HEK293 (cell line): ENCODE results near the gene ENAH.

Experiments
- CTCF ChIA-PET: fragments of 350-600 bp; formaldehyde crosslinking; extraction: SDS; loops from one replicate; lab custom pipeline; 2021; ENCODE audit warnings: antibody characterized with exemption; lab: Yijun Ruan, JAX
- POLR2A ChIA-PET: fragments of 300-600 bp; formaldehyde crosslinking; extraction: SDS; loops from one replicate; lab custom pipeline; 2020; ENCODE audit warnings: antibody characterized with exemption, inconsistent platforms; lab: Yijun Ruan, JAX
- H3K27ac ChIP-seq: fragments of 200-500 bp; sonication (Bioruptor generic); 2 replicates; pipeline ENCODE4 v1.5.1; 2014; ENCODE audit warnings: low read depth, low read length, control low read depth, inconsistent platforms; ENCODE audit errors: extremely low read depth
- H3K36me3 ChIP-seq, 2 experiments: fragments of 200-500 bp in 1 of 2; sonication (Bioruptor generic) in 1 of 2; 1 replicate in 1 of 2; 2 replicates in 1 of 2; pipeline ENCODE4 v1.5.1; 2014 to 2017; ENCODE audit warnings: inconsistent platforms in 2 of 2, low read length in 2 of 2; ENCODE audit not compliant: control insufficient read depth in 2 of 2, insufficient read depth in 1 of 2
- H3K4me1 ChIP-seq: fragments of 200-500 bp; sonication (Bioruptor generic); 2 replicates; pipeline ENCODE4 v1.5.1; 2014; ENCODE audit warnings: mild to moderate bottlenecking, low read length, inconsistent platforms; ENCODE audit not compliant: control insufficient read depth, insufficient read depth
- H3K4me3 ChIP-seq: 2 replicates; pipeline ENCODE4 v1.5.1; 2011; ENCODE audit warnings: low read depth, mild to moderate bottlenecking, control low read depth, low read length, moderate library complexity
- H3K9me3 ChIP-seq: fragments of 200-500 bp; sonication (Bioruptor generic); 2 replicates; pipeline ENCODE4 v1.5.1; 2014; ENCODE audit warnings: low read depth, low read length, inconsistent platforms; ENCODE audit not compliant: control insufficient read depth, insufficient read depth
- BCL11A ChIP-seq: fragments of 450-650 bp; formaldehyde crosslinking; IDR thresholded peaks from 2 replicates; pipeline ENCODE4 v1.5.1; 2016; ENCODE audit warnings: low read depth, missing biosample characterization, missing genetic modification characterization
- YY2 ChIP-seq: fragments of 450-650 bp; formaldehyde crosslinking; IDR thresholded peaks from 2 replicates; pipeline ENCODE4 v1.5.1; 2016; ENCODE audit warnings: missing biosample characterization, missing genetic modification characterization
- ZNF521 ChIP-seq: fragments of 450-650 bp; formaldehyde crosslinking; IDR thresholded peaks from 2 replicates; pipeline ENCODE4 v1.5.1; 2017; ENCODE audit warnings: missing biosample characterization, mild to moderate bottlenecking, missing genetic modification characterization
- ZNF561 ChIP-seq: fragments of 450-650 bp; IDR thresholded peaks from 2 replicates; pipeline ENCODE4 v1.5.1; 2018; ENCODE audit warnings: missing biosample characterization, missing genetic modification characterization, borderline replicate concordance
- ZNF600 ChIP-seq: fragments of 450-650 bp; formaldehyde crosslinking; IDR thresholded peaks from 2 replicates; pipeline ENCODE4 v1.5.1; 2016; ENCODE audit warnings: missing biosample characterization, missing genetic modification characterization
- ZNF660 ChIP-seq: fragments of 450-650 bp; IDR thresholded peaks from 2 replicates; pipeline ENCODE4 v1.5.1; 2018; ENCODE audit warnings: missing biosample characterization, mild to moderate bottlenecking, missing genetic modification characterization
- TF ChIP-seq, protein P1 (sequence below): fragments of 450-650 bp; formaldehyde crosslinking; IDR thresholded peaks from 2 replicates; pipeline ENCODE4 v1.5.1; 2017; ENCODE audit warnings: missing biosample characterization, missing genetic modification characterization
- TF ChIP-seq, protein P2 (sequence below): fragments of 450-650 bp; IDR thresholded peaks from 2 replicates; pipeline ENCODE4 v1.5.1; 2018; ENCODE audit warnings: missing biosample characterization, mild to moderate bottlenecking, missing genetic modification characterization
- TF ChIP-seq, protein P3 (sequence below): fragments of 450-650 bp; formaldehyde crosslinking; IDR thresholded peaks from 2 replicates; pipeline ENCODE4 v1.5.1; 2017; ENCODE audit warnings: missing biosample characterization, mild to moderate bottlenecking, missing genetic modification characterization, moderate library complexity
- TF ChIP-seq, protein P4 (sequence below): fragments of 450-650 bp; formaldehyde crosslinking; optimal IDR thresholded peaks from 2 replicates; pipeline ENCODE3; 2016; ENCODE audit warnings: missing biosample characterization, mild to moderate bottlenecking, missing genetic modification characterization
- TF ChIP-seq, protein P5 (sequence below): fragments of 450-650 bp; formaldehyde crosslinking; IDR thresholded peaks from 2 replicates; pipeline ENCODE4 v1.5.1; 2016; ENCODE audit warnings: missing biosample characterization, missing genetic modification characterization, borderline replicate concordance

The ENAH gene

DNA sequence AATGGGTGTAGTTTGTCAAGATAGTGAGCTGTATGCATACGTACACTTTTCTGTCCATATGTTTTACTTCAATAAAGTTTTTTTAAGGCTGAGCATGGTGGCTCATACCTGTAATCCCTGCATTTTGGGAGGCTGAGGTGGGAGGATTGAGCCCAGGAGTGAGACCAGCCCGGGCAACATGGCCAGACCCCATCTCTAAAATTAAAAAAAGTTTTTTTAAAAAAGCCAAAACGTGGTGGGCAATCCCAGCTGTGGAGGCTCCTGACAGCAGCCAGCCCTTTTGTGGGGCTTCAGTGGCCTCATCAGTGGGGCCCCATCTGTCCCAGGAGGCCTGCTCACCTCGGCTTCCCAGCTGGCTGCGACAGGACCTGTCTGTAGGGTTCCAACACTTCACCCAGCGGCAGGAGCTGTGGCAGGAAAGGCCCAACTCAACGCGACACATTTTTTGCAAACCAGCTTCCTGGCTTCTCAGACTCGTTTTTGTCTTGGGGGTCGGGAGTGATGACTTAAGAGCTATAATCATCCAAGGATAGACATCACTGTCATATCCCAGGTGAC lies 168.2 kb downstream of the ENAH start:
- ChIA-PET CTCF (interaction anchor here (0.6 to 23.4 kb wide), 10 partner anchors 9 to 502 kb away, joined by 4 to 567 read pairs (median 6); partner anchors contain the start of gene SRP9), POLR2A (interaction anchor here (0.9 to 1.4 kb wide), 3 partner anchors 170 to 395 kb away, joined by 3 to 4 read pairs (median 3); no protein-coding TSS in a partner anchor)
- no peaks in the 10 kb centered on the region for H3K36me3 ChIP-seq
- no peaks in the 10 kb centered on the region for H3K4me1 ChIP-seq
- no peak overlapping the region for H3K4me3 ChIP-seq
- no peaks in the 10 kb centered on the region for H3K9me3 ChIP-seq
- TF ChIP-seq YY2 (tag by site-specific recombination) (no peak), ZNF521 (no peak), ZNF561 (tag by site-specific recombination) (no peak), ZNF660 (tag by site-specific recombination) (no peak), BCL11A (tag by site-specific recombination) (no peak)
- TF ChIP-seq, protein P1, sequence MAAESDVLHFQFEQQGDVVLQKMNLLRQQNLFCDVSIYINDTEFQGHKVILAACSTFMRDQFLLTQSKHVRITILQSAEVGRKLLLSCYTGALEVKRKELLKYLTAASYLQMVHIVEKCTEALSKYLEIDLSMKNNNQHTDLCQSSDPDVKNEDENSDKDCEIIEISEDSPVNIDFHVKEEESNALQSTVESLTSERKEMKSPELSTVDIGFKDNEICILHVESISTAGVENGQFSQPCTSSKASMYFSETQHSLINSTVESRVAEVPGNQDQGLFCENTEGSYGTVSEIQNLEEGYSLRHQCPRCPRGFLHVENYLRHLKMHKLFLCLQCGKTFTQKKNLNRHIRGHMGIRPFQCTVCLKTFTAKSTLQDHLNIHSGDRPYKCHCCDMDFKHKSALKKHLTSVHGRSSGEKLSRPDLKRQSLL (tag by site-specific recombination), result no peak
- TF ChIP-seq, protein P2, sequence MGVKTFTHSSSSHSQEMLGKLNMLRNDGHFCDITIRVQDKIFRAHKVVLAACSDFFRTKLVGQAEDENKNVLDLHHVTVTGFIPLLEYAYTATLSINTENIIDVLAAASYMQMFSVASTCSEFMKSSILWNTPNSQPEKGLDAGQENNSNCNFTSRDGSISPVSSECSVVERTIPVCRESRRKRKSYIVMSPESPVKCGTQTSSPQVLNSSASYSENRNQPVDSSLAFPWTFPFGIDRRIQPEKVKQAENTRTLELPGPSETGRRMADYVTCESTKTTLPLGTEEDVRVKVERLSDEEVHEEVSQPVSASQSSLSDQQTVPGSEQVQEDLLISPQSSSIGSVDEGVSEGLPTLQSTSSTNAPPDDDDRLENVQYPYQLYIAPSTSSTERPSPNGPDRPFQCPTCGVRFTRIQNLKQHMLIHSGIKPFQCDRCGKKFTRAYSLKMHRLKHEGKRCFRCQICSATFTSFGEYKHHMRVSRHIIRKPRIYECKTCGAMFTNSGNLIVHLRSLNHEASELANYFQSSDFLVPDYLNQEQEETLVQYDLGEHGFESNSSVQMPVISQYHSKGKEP (tag by site-specific recombination), result no peak
- TF ChIP-seq, protein P3, sequence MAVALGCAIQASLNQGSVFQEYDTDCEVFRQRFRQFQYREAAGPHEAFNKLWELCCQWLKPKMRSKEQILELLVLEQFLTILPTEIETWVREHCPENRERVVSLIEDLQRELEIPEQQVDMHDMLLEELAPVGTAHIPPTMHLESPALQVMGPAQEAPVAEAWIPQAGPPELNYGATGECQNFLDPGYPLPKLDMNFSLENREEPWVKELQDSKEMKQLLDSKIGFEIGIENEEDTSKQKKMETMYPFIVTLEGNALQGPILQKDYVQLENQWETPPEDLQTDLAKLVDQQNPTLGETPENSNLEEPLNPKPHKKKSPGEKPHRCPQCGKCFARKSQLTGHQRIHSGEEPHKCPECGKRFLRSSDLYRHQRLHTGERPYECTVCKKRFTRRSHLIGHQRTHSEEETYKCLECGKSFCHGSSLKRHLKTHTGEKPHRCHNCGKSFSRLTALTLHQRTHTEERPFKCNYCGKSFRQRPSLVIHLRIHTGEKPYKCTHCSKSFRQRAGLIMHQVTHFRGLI, result no peak
- no peak overlapping the region for H3K27ac ChIP-seq

DNA sequence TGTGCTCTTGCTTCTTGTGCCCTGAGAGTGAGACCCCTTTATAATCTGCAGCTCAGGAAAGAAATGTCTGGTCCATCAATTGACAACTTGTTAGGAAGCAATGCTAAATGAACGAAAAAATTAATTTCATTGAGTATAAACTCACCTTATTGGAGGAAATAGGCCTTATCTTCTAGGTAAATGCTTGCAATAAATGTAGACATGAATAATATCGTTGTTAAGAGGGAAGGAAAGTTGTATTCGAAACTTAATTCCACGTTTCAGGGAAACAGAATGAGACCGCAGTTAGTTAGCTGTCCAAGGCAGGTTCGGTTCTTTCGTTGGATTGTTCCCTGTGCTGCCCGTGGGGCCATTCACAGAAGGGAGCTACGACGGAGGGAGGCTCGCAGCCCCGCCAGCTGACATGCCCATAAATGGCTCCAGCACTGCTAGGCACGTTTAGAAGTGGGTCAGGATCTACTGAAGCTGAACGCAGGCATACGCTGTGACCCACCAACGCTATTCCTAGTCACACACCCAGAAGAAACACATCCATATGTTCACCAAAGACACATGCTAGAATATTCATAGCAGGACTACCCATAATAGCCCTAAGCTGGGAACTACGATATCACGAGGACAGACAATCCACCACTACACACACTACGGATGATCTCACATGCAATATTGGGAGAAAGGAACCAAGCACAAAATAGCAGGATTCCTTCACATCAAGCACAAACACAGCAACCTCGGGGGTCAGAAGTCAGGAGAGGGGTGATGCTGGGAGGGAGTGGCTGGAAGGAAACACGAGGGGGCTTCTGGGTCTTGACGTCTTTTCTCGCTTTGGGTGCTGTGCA lies 168.9 kb downstream of the ENAH start:
- Histone ChIP-seq H3K4me1 (no peaks in the 10 kb centered on the region), H3K9me3 (no peaks in the 10 kb centered on the region), H3K36me3 (no peaks in the 10 kb centered on the region), H3K27ac (no peak overlapping the region), H3K4me3 (no peak overlapping the region)
- TF ChIP-seq, protein P4, sequence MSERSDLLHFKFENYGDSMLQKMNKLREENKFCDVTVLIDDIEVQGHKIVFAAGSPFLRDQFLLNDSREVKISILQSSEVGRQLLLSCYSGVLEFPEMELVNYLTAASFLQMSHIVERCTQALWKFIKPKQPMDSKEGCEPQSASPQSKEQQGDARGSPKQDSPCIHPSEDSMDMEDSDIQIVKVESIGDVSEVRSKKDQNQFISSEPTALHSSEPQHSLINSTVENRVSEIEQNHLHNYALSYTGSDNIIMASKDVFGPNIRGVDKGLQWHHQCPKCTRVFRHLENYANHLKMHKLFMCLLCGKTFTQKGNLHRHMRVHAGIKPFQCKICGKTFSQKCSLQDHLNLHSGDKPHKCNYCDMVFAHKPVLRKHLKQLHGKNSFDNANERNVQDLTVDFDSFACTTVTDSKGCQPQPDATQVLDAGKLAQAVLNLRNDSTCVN (tag by site-specific recombination), result peak; percentile 12
- TF ChIP-seq, protein P5, sequence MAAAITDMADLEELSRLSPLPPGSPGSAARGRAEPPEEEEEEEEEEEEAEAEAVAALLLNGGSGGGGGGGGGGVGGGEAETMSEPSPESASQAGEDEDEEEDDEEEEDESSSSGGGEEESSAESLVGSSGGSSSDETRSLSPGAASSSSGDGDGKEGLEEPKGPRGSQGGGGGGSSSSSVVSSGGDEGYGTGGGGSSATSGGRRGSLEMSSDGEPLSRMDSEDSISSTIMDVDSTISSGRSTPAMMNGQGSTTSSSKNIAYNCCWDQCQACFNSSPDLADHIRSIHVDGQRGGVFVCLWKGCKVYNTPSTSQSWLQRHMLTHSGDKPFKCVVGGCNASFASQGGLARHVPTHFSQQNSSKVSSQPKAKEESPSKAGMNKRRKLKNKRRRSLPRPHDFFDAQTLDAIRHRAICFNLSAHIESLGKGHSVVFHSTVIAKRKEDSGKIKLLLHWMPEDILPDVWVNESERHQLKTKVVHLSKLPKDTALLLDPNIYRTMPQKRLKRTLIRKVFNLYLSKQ (tag by site-specific recombination), result no peak
- TF ChIP-seq, protein P3, result peak; percentile 51; the same call in 1 of the 2 replicates
- TF ChIP-seq ZNF600, result 0 out of 2 replicates have a peak, but pooled peaks have one; percentile 27
- ChIA-PET POLR2A (interaction anchor here (1.2 kb wide), 1 partner anchor 396 kb away, joined by 3 read pairs; no protein-coding TSS in a partner anchor), CTCF (interaction anchor here (0.6 to 23.4 kb wide), 6 partner anchors 9 to 362 kb away, joined by 3 to 567 read pairs (median 30); partner anchors contain the start of gene SRP9)
